Activated CD8-positive, alpha-beta memory T cell treated with anti-CD3 and anti-CD28 coated beads, Interleukin-2, amount 50 U/mL, for 1 hour (primary cell): ENCODE data around the gene PREP.

Experiments used
- DNase-seq: peaks from one replicate; pipeline ENCODE4 v3.0.0-alpha.2; 2020; ENCODE audit errors: extremely low read depth

The PREP gene

DNA sequence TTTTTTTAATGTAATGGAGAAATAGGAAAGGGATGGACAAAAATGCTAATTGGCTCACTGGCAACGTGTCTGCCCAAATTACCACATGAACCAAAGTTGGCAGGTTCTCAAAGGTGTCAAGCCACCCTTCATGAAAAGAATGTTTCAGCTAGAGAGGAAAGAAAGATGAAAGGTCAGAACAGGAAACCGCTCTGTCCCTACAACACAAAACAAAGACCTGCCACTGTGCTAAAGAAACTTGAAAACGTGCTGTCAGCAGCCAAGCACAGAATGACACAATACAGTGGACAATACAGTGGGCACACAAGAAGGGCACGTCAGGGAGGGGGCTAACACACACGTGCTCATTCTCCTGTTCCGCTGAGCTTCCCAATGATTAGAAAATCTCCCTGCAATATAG lies 4.9 kb downstream of the PREP start:
- DNase-seq: no peak

DNA sequence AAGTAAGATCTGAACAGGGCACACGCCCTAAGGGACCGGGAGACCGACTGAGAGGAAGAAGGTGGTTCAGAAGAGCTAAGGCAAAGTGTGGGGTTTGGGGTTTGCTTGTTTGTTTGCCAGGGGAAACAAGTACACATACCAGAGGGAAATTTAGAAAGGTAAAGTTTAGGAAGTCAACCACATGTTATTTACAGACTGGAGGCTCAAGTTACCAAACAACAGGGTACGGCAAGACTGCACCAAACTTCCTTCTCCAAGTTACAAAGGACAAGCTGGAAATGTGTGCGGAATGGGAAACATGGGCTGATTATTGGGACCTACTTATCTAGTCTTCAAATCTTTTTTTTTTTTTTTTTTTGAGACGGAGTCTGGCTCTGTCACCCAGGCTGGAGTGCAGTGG lies 11.2 kb downstream of the PREP start:
- no peak for DNase-seq

DNA sequence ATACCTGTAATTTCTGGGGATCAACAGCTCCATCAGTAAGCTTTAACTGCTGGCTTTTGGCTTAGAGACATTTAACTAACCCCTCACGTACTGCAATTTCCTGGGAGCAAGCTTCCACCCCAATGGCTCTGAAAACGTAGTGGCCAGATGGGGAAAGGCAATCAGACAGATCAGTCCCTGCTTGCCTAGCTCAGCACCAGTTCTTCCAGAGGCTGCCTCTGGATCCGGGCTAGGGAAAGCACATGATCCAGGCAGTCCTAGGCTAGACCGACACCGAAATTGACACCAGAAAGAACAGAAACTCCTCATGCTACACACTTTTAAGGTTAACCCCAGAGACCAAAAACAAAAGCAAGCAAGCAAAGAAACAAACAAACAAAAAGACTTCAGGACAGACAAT lies 13.3 kb downstream of the PREP start:
- no peak for DNase-seq

DNA sequence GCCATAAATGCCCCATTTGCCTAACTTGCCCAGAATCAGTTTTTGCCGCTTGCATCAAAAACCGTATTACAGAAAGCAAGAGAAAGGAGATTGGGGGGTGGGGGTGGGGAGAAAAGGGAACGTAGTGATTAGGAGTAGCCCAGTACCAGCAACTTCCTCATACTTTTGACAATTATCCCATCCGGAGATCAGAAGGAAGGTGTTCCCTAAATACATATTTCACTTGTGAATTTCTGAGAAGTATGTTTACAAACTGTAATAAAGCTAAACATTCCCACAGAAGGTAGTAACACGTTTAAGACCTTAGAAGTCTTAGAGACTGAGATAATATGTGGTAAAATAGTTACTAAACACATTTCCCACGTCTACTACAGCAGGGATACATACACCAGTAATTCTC lies 14.5 kb downstream of the PREP start:
- no peak for DNase-seq

DNA sequence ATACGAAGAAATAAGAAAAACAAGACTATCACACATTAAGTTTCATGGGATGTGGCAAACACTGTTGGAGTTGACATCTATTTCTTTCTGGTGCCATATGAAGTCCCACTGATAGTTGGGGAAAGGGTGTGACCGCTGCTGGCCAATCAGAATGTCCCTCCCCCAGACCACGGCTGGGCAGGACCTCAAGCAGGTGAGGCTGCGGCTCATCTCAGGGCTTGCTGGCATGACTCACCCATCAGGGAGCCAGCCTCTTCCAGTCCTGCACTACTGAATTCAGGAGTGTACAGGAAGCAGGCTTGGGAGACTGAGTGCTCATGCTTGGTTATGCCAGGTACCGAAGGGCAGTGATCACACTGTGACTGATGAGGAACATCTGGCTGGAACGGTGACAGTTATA lies 18.9 kb downstream of the PREP start:
- DNase-seq: no peak

DNA sequence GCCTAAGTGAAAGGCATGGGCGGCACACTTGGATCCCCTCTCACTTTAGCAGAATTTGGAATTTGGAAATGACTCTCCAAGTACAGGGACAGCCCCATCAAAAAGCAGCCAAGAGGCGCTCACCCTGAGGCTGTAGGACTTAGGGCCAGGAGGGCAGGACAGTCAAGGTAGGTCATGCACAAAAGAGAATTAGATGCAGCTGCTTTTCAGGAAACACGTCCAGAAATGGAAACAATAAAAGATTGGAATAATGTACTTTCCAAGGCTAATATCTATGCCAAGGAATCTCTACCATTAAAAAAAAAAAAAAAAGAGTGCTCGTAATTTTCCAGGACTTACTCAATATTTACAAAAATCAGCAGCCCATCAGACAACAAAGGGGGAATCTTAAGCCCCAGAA lies 19.9 kb downstream of the PREP start:
- no peak for DNase-seq

DNA sequence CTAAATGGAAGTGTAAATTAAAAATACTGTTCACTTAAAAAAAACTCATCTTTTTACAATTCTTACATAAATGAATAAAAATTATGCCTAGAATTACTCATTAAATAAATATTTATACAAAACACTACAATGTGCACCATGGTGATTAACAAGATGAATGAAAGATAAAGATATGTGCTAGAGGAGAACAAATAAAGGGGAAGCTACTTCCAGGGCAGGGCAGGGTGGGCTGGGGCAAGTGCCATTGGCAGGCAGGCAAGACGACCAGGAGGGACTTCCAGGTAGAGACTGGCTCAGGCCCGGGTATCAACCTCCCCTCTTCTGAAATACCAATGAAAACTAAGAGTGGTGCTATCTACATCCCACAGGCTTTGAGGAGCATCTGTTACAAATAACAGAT lies 20.4 kb downstream of the PREP start:
- no peak for DNase-seq

DNA sequence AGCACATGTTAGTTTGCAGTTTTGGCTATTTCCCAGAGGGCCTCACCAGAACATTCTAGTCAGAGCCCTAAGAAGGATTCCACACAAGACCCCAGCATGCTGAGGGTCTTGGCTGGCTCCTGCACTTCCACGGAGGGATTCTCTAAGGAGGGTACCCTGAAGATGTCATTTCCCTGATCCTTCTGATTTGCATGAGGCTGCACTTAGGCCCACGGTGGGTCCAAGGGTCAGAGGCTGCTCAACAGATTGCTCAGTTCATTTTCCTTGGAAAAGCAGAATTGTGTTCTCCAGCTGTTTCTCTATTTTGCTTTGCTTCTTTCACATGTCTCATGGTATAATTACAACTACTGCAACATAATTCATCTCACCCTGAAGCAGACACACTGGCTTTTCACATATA lies 22.2 kb downstream of the PREP start:
- no peak for DNase-seq

DNA sequence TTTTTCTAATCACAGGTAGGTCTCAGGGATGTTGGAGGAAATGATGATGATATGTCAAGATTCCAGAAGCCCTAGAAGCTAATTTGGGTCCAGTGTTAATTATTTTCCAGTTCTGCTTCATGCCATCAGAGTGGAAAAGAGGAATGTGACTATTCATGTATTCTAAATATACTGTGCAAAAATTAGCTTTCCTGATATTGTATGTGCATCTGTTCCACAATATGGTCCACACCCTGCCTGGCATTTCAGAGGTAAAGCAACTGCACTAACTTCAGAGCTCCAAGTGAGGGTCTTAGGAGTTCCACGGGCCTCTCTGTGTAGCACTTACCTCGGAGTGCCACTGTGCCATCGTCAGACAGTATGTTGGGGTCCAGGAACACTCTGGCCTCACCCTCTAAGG lies 27.1 kb downstream of the PREP start:
- DNase-seq: no peak

DNA sequence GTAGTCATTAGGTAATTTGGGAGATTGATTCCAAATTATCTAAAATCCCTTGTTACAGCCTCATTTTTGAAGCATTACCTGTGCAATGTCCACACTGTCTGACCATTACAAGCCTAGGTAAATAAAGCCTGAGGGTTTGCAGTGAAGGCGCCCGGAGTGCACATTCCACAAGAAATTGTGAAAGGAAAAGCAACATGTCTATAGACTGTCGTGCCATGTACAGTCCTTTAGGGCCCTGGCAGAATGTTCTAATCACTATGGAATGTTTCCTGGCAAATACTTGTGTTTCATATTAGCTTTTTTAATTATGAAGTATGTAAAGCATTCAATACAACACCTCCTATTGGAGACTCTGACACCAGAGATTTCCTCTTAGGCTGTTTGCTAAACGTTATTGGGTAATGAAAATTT lies 28.9 kb downstream of the PREP start:
- no peak for DNase-seq

DNA sequence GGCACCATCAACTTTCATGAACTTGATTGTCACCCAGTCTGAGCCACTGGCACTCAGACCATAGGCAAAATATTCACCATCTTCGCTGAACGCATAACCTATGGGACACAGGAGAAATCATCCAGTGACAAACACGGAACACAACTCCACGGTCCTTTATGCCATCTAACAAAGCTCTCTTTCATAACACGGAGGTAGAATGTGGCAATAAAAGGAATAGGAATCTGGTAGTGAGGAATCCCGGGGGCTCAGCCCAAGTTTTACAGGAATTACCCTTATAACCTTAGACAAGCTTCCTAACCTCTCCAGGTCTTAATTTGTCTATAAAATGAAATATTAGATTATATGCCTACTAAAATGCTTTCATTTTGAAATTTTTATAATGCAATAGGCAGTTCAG lies 29.4 kb downstream of the PREP start:
- no peak for DNase-seq

DNA sequence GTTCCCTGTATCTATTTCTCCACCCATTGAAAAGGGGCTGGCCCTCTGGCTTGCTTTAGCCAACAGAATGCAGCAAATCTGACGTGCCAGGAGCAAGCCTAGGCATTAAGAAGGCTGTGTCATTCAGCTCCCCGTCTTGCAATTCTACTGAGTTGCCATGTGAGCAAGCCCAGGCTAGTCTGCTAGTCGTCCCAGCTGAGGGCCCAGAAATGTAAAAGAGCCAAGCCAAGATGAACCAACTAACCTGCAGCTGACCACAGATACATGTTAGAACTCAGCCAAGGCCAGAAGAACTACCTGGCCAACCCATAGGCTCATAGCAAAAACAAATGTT lies 30.1 kb downstream of the PREP start:
- DNase-seq: no peak

DNA sequence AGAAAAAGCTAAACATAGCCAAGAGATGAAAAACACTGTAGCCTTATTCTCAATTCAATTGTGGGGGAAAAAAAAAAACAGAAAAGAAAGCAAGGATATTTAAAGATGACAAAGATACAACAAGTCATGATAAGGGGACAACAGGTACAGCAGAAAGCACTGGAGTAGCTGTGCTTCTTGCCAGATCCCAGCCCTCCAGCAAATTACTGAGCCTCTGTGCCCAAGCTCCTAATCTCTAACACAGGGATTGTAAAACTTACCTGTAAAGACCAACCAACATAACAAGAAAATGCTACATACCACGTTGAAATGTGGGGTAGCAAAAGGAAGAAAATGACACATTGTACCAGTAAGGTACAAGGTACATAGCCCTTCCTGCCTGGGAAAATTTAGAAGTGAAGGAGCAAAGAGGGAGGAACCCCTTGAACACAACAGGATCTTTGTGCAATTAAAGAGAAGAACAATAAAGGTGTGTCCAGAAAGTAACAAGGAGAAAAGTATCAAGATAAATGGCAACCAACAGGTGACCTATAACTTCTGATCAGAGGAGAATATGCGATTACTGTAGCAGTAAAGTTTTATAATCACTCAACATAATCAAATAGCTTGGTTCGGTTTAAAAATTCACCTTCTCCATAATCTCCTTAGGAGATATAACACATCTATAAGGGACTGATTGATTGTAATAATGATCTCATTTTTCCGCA lies 30.6 kb downstream of the PREP start:
- no peak for DNase-seq

DNA sequence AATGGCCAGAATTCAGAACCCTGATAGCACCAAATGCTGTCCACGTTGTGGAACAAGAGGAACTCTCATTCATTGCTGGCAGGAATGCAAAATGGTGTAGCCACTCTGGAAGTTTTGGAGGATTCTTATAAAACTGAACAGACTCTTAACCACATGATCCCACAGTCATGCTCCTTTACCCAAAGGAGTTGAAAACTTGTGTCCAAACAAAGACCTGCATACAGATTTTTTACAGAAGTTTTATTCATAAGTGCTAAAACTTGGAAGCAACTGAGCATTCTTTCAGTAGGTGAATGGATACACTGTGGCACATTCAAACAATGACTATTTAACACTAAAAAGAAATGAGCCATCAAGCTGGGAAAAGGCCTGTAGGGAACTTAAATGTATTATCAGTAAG lies 32.5 kb downstream of the PREP start:
- no peak for DNase-seq

DNA sequence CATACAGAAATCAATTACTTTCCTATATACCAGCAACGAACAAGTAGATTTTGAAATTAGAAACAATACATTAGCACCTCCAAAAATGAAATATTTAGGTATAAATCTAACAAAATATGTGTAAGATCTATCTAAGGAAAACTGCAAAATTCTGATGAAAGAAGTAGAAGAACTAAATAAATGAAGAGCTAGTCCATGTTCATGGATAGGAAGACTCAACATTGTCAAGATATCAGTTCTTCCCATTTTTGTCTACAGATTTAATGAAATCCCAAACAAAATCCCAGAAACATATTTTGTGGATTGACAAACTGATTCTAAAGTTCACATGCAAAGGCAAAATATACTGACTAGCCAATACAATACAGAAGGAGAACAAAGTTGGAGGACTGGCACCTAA lies 33.7 kb downstream of the PREP start:
- DNase-seq: no peak

DNA sequence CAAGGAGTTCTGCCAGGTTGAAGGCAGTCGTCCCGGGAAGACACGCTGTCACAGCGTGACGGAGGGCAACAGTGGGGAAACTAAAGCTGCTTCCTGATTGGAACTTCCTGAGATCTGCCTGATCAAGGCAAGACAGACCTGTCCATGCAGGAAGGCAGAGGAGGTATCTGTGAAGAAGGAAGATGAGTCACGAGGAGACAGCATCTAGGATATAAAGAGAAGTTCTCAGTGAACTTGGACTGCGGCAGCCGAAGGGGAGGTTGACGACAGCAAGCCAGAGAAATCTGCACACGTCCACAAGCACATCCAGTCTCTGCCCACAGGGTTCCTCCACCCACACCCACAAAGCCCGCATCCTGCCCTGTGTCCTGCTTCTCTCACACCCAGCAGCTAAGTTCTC lies 38.6 kb downstream of the PREP start:
- DNase-seq: no peak

DNA sequence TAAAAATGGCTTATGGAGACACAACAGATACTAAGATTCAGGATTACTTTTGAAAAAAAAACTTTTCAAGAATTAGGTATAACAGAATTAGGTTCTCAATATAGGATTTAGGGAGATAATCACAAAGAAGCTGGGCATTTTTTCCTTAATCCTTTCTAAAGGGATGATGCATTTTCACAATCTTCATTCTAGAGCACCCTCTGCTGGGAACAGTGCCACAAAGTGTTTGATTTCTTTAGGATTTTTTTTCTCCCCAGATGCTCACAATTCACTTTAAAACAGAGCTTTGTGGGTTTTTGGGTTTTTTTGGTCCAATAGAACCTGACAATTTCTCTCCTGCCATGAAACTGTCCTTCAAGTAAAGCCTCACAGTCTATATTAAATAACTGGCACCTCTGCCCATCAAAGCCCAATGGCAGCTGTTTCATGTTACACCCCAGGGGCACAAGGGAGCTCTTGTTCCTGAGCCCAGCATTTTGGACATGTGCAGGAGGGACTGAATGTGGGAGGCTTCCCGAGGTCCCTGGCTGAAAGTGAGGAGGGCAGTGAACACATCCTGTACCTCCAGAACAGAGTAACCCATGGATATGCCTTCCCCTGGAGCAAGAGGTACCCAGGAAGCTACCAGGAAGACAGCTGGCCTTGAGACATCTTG lies 39.7 kb downstream of the PREP start:
- DNase-seq: no peak

DNA sequence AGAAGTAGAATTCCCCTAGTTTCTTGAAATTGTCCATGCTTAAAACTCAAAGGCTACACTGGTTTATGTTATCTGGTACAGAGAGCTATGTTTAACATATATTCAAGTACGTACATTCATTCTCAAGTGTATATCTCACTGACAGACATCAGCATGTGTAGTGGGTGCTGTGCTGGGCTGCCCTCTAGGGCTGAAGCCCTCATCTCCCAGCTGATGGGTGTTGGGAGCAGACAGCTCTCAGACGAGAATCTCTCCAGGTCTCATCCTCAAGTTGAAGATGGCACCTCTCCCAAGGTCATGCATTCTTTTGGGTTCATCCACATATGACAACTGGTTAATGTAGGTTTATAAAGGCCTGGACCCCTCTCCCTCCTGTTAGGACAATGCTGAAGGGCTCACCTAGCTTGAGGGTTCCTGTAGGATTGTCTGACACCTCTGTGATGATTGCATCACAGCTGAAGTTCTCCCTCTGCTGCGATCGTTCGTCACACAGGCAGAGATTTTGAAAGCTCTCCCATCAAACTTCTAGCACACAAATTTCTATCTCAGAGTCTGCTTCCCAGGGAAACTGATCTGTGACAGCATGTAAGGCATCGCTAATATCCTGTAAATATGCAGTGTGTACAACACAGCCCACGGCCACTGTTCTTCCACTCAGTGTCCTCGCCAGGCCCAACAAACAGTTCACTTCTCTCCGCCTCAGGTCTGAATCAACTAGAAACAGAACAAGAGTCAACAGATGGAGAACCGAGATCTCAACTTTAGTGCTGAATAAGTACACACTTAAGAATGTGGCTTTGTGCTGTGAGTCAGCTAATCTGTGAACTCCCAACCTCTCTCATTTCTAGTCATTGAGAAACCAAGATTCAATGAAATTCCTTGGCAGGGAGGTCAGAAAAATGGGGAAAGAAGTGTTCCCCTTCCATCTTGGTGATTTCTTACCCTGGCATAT lies 43.2 kb downstream of the PREP start:
- no peak for DNase-seq

DNA sequence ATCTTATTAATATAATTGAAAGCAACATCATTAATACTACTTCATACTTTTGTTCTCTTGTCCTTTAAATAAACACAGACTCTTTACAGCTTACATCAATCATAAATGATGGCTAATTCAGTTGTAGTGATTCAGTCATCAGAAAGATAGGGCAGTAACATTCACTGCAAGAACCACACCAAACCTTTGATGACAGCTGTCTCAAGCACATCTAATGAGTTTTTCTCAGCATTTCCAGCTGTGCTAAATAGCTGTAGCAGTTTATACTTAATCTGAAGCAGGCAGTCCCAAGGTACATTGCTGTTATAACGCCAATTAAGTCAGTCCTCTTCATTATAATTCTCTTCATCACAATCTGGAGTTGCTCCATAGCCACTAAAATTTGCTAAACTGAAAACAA lies 45.7 kb downstream of the PREP start:
- no peak for DNase-seq

DNA sequence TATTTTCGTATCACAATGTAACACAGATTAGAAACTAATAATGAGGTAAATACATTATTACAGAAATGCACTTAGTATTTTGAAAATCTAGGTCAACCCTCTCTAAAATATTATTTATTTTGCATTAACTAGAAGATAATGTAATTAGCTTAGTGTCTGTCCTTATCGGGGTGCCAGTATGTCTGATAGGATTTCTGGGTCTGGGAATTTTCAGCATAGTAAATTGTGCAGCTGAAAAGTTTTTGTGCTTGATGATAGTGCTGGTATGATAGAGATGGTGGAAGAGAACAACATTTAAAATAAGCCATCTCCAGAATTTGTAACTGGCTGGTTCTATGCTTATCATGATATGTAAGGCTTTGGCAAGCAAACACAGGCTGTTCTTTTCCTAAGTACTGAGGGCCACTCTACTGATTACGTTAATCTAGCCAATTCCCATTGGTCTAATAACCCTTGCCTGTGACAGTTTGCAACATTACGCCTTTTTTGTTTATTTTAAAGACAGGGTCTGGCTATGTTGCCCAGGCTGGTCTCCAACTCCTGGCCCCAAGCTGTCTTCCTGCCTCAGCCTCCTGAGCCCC lies 50.8 kb downstream of the PREP start:
- no peak for DNase-seq

DNA sequence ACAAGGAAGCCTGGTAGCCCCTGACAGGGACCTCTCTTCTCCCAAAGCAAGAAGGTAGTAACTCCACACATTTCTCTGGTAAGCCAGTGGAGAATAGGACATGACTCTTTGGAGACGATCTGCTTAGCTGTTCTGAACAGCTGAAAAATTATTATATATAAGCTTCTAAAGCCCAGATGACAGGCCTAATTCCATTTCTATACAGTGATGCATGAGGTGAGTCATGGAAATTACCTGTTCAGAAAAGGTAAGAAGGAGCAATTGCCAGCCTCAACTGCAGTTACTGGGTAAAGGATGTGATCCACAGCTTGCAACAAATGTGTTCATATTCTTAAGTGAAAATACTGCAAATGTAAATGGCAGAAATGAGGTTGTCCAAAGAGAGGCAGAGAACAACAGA lies 54.0 kb downstream of the PREP start:
- no peak for DNase-seq

DNA sequence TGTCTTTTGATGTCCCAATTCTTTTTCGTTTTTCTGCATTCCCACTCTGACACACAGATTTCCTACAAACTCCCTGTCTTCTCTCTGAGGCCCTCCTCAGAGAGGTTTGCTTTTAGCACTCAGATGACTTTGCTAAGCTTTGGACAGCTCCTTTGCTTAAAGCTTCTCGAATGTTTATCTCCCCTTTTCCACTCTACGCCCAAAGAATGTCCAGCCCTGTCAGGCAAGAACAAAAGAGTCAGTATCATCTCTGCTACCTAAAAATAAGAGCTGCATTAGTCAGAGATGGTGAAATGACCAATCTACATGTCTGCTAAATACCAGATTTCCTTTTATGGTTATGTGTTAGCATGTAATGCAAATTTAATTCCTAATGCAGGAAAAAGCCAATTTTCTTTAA lies 56.8 kb downstream of the PREP start:
- no peak for DNase-seq

DNA sequence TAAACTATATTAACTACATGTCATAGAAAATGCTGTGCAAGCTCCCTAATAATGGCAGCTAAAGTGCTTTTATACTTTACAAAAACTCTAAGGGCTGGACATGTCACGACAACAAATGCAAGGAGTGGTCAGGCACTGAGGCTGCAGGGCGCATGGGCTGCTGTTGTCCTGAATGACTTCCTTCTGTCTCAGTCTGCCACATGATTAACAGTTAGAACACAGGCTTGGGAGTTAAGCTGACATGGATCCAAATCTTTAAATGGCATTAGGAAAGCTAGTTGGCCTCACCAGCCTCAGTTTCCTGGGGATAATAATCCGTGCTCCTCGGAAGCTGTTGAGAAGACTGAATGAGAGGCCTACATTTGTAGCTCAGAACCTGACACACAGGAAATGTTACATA lies 57.4 kb downstream of the PREP start:
- no peak for DNase-seq
